Embryonic facial prominence (tissue), 1 donor: Measurements from ENCODE around the gene OR9K2.
"Not testable (repeated sequence)": the region's sequence is repeated elsewhere in the genome, so short reads cannot be mapped to it uniquely, and the experiment has no call there.

Source experiments
- DNase-seq: peaks from one replicate; pipeline ENCODE4 v3.0.0-alpha.2; 2016; ENCODE audit errors: extremely low spot score

Gene OR9K2

GRCh38 chr12:55126106-55126505 is at the start of gene OR9K2:
OR9K2 (plus strand) TSS chr12:55126406; CDS start chr12:55129835, 3,429 bp downstream.
- DNase-seq = no peak

- no peak for DNase-seq
Observed at GRCh38 chr12:55092579-55092978, 33.6 kb upstream of the OR9K2 start.

GRCh38 chr12:55112378-55112875 is 13.8 kb upstream of the OR9K2 start:
- no peak for DNase-seq

GRCh38 chr12:55116152-55116551 is 10.1 kb upstream of the OR9K2 start:
- DNase-seq = no peak

- no peak for DNase-seq
Observed at GRCh38 chr12:55132816-55133215, 6.6 kb downstream of the OR9K2 start.

- no peak for DNase-seq
Observed at GRCh38 chr12:55142669-55143565, 16.7 kb downstream of the OR9K2 start.

GRCh38 chr12:55143566-55143870 is 17.3 kb downstream of the OR9K2 start:
- DNase-seq = no peak

- not testable (repeated sequence) for DNase-seq
Observed at GRCh38 chr12:55167010-55167640, 40.9 kb downstream of the OR9K2 start.

- no peak for DNase-seq
Observed at GRCh38 chr12:55171445-55171844, 45.2 kb downstream of the OR9K2 start.

- not testable (repeated sequence) for DNase-seq
Observed at GRCh38 chr12:55171846-55172245, 45.6 kb downstream of the OR9K2 start.

- no peak for DNase-seq
Observed at GRCh38 chr12:55172686-55173085, 46.5 kb downstream of the OR9K2 start.

- DNase-seq = no peak
Observed at GRCh38 chr12:55173456-55173855, 47.2 kb downstream of the OR9K2 start.
